MM.1S (cell line): Measurements from ENCODE around the gene ACP1.

Experiments
- CTCF ChIP-seq: fragments of 300-600 bp; sonication (generic); IDR thresholded peaks from 2 replicates; pipeline ENCODE4 v1.5.1; 2016; ENCODE audit warnings: antibody characterized with exemption, low read length, mixed read lengths
- EZH2 ChIP-seq: fragments of 300-600 bp; sonication (generic); optimal IDR thresholded peaks from 2 replicates; pipeline ENCODE3; 2017; ENCODE audit warnings: low read depth, mild to moderate bottlenecking, antibody characterized with exemption, low read length, mixed read lengths

- TF ChIP-seq CTCF: no peak
- TF ChIP-seq EZH2: no peak
Observed at GRCh38 chr2:260507-261161, 4.1 kb upstream of the ACP1 start.
